GM12872 (cell line): Measurements from ENCODE around the gene WWP2.

Experiments
- CTCF ChIP-seq: IDR thresholded peaks from 3 replicates; pipeline ENCODE4 v1.5.1; 2011; ENCODE audit warnings: low read depth, mild to moderate bottlenecking, low read length, moderate library complexity; ENCODE audit not compliant: insufficient read depth

Gene WWP2

GRCh38 chr16:69754469-69755310 is 7.4 kb upstream of the WWP2 start, which contains the start of gene NOB1:
Gene NOB1, minus strand, starts transcription at chr16:69754926. Its CDS starts 16 bp downstream, at chr16:69754910.
- peak; percentile 99 for TF ChIP-seq CTCF

GRCh38 chr16:69756705-69757104 is 5.4 kb upstream of the WWP2 start:
- no peak for TF ChIP-seq CTCF

GRCh38 chr16:69762814-69763598 is 874 bp downstream of the WWP2 start:
- TF ChIP-seq CTCF: no peak

- no peak for TF ChIP-seq CTCF
Measured at GRCh38 chr16:69763599-69763942, 1.4 kb downstream of the WWP2 start.

GRCh38 chr16:69767459-69768229 is 5.5 kb downstream of the WWP2 start:
- no peak for TF ChIP-seq CTCF

DNA sequence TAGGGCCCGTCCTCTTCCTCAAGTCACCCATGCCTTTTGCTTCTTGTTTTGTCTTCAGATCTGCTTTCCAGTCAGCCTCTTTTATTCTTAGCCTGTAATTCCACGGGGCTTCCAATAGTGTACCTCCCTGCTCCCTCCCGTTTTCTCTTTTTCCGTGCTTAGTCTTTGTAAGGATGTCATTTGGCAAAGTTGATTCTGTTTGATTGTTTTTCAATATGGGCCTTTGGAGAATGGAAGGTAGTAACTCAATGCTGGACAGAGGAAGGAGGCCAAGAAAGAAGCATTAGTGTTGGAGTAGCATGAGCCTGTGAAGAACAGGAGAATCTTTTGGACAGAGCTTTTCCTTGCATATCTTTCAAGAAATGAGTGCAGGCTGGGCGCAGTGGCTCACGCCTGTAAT is 6.5 kb downstream of the WWP2 start:
- no peak for TF ChIP-seq CTCF

DNA sequence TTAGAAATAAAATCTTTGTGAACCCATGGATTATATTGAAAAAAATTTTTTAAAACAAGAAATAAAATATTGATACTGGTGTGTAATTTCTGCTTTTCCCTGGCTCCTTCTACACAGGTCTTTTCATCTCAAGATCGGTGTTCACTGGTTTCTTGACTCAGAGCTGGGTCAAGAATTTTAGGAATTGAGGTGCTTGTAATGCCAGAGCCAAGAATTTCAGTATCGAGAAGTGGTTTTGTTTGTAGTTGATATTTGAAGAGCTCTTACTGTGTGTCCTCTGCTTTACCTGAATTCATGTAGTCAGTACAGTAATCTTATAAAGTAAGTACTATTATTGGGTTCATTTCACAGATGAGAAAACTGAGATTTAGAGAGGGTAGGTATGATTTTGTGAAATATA is 7.3 kb downstream of the WWP2 start:
- no peak for TF ChIP-seq CTCF
